ENCODE data around the gene KLHL22.
"Not testable (repeated sequence)": the region's sequence is repeated elsewhere in the genome, so short reads cannot be mapped to it uniquely, and the experiment has no call there.

Gene KLHL22

DNA sequence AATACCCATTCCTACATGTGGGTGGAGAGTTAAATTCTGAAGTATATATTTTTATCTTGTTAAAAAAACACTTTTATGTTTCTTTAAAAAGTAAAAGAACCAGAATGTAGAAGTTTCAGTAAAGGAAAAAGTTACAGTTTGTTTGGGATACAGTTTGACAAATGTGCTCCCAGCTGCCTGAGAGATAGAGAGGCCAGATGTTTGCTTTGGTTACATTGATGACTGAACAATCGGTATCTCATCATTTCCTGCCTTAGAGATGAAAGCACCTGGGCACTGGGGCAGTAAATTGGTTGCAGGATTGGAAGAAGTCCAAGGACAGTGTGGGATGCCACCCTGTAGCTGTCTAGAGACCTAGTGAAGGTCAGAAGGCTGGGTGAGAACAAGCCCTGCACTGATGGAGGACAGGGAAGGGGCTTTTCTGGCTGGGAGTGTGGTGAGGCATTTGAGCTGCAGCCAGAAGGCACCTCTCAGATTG, 28.4 kb upstream of the KLHL22 start:
- DNase-seq (ENCODE audit: low read depth): no peak

DNA sequence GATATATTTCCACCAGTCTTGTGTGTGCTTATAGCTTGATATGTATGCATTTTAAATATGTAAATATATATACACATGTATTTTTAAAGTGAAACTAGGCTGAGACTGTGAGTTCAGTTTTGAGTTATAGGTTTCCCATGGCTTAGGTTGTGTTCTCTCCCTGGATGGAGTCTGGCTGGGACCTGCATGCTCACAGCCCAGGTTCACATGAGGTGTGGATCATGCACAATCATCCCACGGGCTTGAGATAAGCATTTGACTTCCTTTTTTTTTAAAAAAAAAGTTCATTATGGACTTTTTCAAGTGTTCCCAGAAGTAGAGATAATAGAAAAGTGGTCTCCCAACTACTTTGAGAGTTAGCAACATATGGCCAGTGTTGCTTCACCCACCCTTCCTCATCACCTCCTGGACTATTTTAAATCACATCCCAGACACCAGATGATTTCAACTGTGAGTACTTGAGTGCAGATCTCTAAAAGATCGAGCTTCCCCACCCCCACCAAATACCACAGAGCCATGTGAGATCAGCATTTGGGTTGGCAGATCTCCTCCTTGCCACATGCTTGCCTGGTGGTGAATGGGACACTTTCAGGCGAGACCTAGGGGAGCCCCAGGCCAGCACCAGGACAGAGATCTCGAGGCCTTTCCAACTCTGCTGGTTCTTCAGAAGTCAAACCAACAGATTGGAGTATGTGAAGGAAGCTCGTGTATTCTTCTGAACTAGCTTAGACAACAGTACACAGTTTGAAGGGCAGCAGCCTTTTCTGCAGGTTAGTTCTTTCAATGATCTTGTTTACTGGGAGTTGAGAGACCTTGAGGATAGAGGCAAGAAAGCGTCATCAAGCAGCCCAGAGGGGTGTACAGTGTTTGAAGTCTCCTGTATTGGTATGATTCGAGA, 27.7 kb upstream of the KLHL22 start:
- no peak for DNase-seq (ENCODE audit: low read depth)

DNA sequence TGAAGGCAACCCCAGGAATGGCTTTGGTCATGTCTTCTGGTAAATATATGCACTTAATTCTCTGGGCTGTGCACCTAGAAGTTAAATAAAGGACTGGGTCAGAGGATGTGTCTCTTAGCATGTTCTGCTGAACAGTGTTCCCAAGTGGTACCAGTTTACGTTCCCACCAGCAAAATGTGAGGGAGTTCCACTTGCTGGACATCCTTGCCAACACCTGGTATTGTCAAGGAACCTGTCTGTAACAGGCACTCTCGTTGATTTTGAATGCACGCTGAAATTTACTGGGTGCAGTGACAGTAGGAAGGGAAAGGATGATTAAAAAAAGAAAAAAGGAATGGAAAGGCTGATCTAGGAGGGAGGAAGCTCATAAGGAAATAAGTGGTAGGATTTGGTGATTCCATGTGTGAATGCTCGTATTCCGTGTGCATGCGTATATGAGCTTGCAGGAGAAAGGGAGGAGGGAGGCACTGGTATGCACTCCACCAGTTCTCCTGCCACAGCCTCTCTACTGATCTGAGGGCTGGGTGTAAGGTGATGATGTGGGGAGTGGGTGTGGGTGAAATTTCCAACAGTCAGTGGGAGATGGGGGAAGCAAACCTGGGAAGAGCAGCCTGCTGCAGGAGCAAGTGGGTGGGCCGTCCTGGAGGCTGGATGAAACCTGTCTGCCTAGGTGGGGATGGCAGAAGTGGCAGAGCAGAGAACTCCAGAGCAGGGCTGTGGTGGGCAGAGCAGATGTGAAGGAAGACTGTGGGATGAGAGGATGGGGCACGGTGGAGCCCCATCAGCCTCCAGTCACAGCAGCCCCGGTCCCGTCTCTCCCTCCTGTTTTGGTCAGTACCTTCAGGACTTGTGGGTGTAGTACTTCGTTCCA, 26.8 kb upstream of the KLHL22 start:
- no peak for DNase-seq (ENCODE audit: low read depth)

DNA sequence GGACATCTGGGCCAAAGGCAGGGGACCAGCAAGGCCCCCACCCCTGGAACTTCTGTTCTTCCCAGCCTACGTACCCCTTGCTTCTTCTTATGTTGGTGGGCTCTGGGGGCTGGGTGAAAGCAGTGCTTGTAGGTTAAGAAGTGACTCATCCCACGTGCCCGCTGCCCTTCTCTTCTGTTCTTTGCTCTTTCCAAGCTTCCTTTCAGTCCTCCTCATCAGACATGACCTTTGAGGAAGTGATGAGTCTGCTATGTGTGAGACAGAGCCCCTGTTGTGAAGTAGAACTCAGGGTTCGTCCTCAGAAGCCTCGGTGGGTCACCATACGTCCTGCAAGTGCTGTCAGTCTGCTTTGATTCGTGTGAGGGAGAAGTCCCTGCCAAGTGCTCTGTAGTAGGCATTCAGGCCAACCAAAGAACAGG, 24.5 kb upstream of the KLHL22 start:
- DNase-seq (ENCODE audit: low read depth): no peak

DNA sequence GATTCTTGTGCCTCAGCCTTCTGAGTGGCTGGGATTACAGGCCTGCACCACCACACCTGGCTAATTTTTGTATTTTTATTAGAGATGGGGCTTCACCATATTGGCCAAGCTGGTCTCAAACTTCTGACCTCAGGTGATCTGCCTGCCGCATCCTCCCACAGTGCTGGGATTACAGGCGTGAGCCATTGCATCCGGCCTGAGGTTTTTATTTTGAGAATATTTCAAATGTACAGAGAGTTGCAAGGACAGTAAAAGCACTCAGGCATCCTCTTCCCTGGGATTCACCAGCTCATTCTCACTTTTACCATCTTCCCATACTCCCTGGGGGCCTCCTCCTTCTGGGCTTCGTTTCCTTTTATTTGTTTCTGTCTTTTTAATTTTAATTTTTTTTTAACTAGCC, 24.0 kb upstream of the KLHL22 start:
- no peak for DNase-seq (ENCODE audit: low read depth)

DNA sequence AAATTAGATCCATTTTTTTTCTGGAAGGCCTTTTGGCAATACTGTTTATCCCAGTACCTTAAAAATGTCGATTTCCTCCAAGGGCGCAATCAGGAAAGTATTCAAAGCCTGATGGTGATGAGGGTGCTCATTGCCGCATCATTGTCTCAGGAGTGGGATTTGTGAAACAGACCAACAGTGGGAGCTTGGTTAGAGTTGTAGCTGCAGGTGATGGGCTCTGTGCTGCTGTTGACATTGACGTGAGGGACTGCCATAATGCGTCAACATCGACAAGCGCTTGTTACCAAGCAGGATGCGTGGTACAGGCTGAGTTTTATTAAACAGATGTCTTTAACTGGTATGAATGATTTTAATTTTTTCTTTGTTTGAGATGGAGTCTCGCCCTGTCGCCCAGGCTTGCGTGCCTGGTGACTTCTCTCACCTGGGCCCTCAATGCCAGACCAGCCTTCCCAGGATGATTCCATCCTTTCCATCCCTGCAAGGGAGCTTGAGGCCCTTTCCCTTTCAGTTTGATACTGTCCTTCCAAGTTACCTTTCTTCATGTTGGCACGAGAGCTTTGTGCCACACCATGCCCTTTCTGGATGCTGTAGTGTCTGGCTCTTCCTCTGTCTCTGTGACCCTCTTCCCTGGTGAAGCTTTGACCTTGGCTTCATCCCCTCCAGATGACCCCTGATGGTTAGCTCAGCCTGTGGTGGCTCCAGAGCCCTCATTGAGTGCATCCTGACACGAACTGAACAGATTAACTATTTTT, 22.4 kb upstream of the KLHL22 start:
- no peak for DNase-seq (ENCODE audit: low read depth)

DNA sequence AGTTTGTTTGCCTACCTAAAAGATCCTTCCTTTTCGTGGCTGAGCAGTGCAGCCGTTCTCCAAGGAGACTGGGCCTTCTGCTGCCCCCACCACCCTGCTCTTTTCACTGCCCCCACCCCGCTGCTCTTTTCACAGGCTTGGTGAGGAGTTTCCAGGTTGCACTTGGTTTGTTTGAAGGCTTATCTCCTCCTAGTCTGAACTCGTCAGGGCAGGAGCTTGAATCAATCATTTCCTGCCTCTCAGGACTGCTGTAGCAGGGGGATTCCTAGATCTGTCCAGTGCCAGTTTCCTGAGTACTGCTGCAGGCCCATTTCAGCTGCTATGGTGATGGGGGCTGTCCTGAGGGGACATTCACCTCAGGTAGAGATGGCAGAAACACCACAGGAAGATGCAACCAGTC, 21.8 kb upstream of the KLHL22 start:
- no peak for DNase-seq (ENCODE audit: low read depth)

GRCh38 chr22:20516399-20516798, 20.8 kb upstream of the KLHL22 start:
- DNase-seq (ENCODE audit: low read depth): no peak

DNA sequence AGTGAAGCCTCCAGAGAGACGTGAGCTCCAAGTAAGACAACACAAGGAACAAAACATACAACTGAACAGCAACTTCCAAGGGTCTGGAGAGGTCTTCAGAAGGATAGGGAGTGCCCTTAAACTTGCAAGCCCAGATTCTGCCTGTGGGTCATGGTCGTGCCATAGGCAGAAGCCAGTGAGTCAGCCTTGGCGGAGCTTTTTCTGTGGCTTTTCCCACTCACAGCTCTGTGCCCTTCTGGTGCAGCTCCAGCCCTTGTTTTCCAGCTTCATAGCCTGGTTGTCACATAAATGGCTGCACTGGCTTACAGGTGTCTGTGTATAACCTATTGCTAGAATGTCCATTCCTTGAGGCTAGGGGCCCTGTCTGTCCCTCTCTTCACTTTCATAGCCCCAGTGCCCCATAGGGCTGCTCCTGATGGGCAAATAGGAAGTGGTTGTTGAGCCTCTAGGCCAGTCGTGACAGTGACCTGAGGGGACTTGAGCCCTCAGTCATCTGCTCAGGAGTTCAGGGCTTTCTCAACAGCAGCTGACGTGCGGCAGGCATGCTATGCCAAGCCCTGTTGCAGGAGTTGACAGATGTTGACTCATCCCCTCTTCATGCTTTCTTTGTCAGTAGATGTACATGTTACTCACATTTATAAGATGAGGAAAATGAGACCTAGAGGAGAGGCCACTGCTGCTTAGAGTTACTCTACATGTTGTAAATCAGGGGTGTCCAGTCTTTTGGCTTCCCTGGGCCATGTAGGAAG, 19.2 kb upstream of the KLHL22 start:
- peak; percentile 68 for DNase-seq (ENCODE audit: low read depth)

DNA sequence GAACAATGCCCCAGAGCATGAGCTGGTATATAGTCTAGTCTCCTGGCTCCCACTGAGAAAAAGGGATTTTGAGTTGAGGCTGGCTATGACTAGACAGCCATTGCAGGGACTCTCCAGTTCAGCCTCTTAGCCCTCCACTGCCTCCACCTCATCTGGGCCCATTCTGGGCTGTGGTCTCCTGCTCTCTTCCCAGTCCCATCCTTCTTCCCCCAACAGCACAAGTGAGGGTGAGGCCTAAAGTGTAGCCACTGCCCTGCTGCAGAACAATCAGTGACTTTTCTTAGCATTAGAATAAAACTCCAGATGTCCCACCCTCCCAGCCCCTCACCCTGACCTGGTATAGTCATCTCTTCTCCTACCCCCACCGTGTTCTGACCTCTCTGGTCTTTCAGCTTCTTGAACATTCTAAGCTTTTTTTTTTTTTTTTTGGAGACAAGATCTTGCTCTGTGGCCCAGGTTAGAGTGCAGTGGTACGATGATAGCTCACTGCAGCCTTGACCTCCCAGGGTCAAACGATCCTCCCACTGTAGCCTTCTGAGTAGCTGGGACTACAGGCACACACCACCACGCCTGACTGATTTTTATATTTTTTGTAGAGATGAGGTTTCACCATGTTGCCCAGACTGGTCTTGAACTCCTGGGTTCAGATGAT, 16.1 kb upstream of the KLHL22 start:
- DNase-seq (ENCODE audit: low read depth): no peak

GRCh38 chr22:20510811-20511577, 15.4 kb upstream of the KLHL22 start:
- no peak for DNase-seq (ENCODE audit: low read depth)

DNA sequence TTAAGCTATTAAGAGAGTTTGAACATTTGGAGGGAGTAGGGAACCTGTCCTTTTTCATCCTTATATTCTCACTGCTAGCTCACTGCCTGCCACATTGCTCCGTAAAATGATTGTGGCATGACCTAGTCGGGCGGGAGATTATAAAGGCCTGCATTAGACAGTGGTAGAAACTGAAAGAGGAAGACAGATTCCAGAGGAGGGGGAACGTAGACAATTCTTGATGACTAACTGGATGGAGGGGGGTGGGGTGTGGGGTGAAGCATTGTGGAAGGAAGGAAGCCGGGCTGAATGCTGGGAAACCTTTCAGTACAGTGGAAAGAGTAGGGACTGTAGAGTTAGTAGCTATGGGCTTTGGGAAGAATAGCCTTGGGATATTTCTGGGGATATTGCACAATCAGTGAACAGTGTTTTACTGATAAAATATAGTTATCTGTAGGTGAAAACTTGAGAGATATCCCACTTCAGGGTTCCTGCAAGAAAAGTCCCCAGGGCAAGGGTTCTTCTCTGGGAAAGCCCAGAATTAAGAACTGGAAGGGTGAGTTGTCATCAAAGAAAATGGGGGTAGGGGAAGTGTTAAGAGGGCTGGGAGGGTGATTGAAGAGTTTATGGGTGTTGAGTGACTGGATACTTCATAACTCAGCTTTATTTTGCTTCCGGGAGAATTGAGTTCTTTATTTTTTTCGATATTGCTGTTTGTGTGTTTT, 13.9 kb upstream of the KLHL22 start:
- peak; percentile 83 for DNase-seq (ENCODE audit: low read depth)

- no peak for DNase-seq (ENCODE audit: low read depth)
These were observed 13.2 kb upstream of the KLHL22 start for GRCh38 chr22:20508815-20509271.

- DNase-seq (ENCODE audit: low read depth): not testable (repeated sequence)
These were observed 12.6 kb upstream of the KLHL22 start for GRCh38 chr22:20508067-20508755.

DNA sequence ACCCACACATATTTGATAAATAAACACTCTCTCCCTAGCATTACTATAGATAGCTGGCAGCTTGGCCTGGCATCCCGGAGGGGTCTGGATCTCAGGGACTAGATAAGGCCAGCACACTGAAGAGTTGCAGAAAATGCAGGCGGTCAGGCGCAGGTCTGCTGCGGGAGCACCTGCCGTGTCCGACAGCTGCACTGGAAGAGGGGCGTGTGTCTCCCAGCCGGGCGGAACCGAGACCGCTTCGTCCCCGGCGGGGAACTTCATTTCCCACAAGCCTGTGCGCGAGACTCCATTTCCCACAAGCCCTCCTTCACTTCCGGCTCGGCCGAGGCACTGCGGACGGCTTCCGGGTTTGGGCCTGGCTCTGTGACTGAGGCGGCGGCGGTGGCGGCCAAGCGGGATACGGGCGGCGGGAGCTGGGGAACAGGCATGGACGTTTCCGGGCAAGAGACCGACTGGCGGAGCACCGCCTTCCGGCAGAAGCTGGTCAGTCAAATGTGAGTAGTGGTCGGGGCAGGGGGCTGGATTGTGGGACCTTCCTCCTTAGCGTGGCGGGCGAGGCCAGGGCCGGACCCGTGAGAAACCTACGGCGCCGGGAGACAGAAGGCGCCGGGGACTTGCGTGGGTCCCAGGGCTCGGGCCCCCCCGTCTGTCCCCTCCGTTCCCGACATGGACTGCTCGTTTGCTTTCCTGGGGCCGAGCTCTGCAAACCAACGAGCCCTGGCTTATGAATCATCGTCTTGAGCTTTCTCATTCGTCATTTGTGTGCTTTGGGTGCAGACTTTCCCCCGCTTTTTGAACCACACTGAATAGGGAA, 11.9 kb upstream of the KLHL22 start, which contains the start of gene MED15:
Gene MED15 (plus strand): TSS at position 358 of the 814 bp plus-strand sequence. CDS start 69 bp downstream, at position 427.
- DNase-seq (ENCODE audit: low read depth): peak; percentile 57

DNA sequence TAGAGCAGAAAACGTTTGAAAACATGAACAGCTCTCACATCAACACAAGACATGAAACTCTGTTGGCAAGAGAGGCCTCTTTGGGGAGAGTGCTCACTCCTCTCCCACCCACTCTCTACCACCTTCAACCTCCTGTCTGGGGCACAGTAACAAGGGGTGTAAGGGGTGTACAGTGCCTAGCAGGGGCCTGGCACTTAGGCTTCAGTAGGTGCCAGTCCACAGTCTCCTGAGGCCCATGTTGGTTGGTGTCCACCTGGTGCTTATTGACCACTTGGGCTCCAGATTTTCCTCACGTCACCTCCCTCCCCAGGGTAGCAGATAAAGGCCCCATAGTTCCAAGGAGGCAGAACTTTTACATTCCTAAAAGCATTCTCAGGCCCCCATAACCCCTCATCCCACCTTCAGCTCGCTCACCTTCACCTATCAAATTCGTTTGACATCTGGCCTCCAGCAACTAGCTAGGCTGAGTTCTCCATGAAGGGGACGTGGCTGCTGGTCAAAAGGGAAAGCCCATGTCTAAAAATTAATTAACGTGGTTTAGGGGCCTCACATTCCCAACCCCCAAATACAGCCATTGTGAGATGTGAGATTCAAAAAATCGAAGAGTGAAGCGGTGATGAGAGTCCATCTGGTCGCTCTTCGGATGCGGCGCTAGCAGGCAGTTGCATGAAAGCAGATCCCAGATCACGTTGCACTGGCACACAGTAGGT, 11.1 kb upstream of the KLHL22 start:
- no peak for DNase-seq (ENCODE audit: low read depth)

All from non-pigmented ciliary epithelial cell (primary cell).